Lower lobe of right lung (tissue), 2 donors: ENCODE results near the gene PDZD2. TPM values are rescaled to one million over a fixed set of nuclear protein-coding genes. Genes with fewer than 3 reads are reported as not detected.

Source experiments
- ATAC-seq, 2 donors: fragments of 200-7000 bp; cut with Tn5 transposase; one replicate each; pipeline ENCODE4 v1.9.1; 2020 to 2022; ENCODE audit warnings: mild to moderate bottlenecking in 2 of 2, moderate library complexity in 2 of 2
- DNase-seq: peaks from one replicate; pipeline ENCODE4 v3.0.0-alpha.2; 2020
- H3K27ac ChIP-seq: fragments of 200-600 bp; one replicate; pipeline ENCODE4 v1.8.0; 2022
- H3K27me3 ChIP-seq: fragments of 200-600 bp; one replicate; pipeline ENCODE4 v1.8.0; 2022; ENCODE audit warnings: low read depth
- H3K36me3 ChIP-seq: fragments of 200-600 bp; one replicate; pipeline ENCODE4 v1.8.0; 2022; ENCODE audit warnings: mild to moderate bottlenecking
- H3K4me1 ChIP-seq: fragments of 200-600 bp; one replicate; pipeline ENCODE4 v1.8.0; 2022
- H3K4me3 ChIP-seq: fragments of 200-600 bp; one replicate; pipeline ENCODE4 v1.8.0; 2022; ENCODE audit warnings: mild to moderate bottlenecking
- H3K9me3 ChIP-seq: fragments of 200-600 bp; one replicate; pipeline ENCODE4 v1.8.0; 2022
- intact Hi-C: fragments of 100-400 bp; cut with DNase I; formaldehyde crosslinking; loops from one replicate; pipeline ENCODE4 v1.11.0; 2022
- total RNA-seq: library from RNA; stranded (reverse); fragmentation: NEBNext Ultra II Directional; extraction: Animal tissue kit (Norgen Biotek cat#: 25700); gene quantifications from one replicate; pipeline ENCODE4 v1.2.1, GENCODE V29; 2021
- TF ChIP-seq, protein P1 (sequence below): fragments of 200-600 bp; IDR thresholded peaks from one replicate; pipeline ENCODE4 v1.8.0; 2022; ENCODE audit warnings: antibody characterized with exemption, mild to moderate bottlenecking
- donor health status: DM: no; HTN: yes; CAD: no; lungs with severe emphysema.

Gene PDZD2
- total RNA-seq, 1 donor from 2014 or later: 67.8 TPM

DNA sequence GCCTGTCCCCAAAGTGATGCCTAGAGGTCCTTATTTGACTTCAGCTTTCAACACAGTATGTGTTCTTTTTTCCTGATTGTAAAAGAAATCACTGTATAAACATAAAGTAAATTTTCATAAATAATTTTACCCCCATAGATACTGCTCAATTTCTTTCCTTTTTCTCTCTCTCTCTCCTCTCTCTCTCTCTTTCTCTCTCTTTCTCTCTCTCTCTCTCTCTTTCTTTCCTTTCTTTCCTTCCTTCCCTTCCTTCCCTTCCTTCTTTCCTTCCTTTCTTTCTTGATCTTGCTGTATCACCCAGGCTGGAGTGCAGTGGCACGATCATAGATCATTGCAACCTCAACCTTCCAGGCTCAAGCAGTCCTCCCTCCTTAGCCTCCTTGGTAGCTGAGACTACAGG lies 64.8 kb downstream of the PDZD2 start:
- Histone ChIP-seq H3K27me3 (no peaks in the 10 kb centered on the region), H3K27ac (no peak overlapping the region), H3K4me3 (no peak overlapping the region), H3K9me3 (no peaks in the 10 kb centered on the region), H3K36me3 (no peaks in the 10 kb centered on the region), H3K4me1 (no peaks in the 10 kb centered on the region)
- DNase-seq (no peak), ATAC-seq (no peak)
- TF ChIP-seq, protein P1, sequence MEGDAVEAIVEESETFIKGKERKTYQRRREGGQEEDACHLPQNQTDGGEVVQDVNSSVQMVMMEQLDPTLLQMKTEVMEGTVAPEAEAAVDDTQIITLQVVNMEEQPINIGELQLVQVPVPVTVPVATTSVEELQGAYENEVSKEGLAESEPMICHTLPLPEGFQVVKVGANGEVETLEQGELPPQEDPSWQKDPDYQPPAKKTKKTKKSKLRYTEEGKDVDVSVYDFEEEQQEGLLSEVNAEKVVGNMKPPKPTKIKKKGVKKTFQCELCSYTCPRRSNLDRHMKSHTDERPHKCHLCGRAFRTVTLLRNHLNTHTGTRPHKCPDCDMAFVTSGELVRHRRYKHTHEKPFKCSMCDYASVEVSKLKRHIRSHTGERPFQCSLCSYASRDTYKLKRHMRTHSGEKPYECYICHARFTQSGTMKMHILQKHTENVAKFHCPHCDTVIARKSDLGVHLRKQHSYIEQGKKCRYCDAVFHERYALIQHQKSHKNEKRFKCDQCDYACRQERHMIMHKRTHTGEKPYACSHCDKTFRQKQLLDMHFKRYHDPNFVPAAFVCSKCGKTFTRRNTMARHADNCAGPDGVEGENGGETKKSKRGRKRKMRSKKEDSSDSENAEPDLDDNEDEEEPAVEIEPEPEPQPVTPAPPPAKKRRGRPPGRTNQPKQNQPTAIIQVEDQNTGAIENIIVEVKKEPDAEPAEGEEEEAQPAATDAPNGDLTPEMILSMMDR: no peak
- intact Hi-C loops: no loop called here

DNA sequence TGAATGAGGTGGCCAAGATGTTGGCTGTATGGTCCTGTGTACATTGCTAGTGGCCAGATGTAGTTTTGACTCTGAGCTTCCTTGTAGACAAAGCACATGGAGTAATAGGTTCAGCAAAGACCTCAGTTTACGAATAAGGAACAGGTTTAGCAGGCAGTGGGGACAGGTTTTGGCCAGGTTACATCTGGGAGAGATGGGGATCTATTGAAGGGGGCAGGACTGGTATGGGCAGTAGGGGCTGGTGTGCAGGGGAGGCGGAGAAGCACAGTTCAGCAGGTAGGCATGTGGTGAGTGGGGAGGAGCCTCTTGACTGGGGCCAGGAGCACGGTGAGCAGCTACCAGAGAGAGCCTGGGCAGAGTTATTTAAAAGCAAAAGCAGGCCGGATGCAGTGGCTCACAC lies 67.3 kb downstream of the PDZD2 start:
- no peak for ATAC-seq
- Histone ChIP-seq H3K9me3 (no peaks in the 10 kb centered on the region), H3K36me3 (no peaks in the 10 kb centered on the region), H3K4me1 (no peaks in the 10 kb centered on the region), H3K27me3 (no peaks in the 10 kb centered on the region), H3K4me3 (no peak overlapping the region), H3K27ac (no peak overlapping the region)
- DNase-seq: no peak
- TF ChIP-seq, protein P1: no peak
- intact Hi-C loops: no loop called here

GRCh38 chr5:31707329-31707728 lies 68.4 kb downstream of the PDZD2 start:
- Histone ChIP-seq H3K9me3 (no peaks in the 10 kb centered on the region), H3K4me3 (no peak overlapping the region), H3K27me3 (no peaks in the 10 kb centered on the region), H3K36me3 (no peaks in the 10 kb centered on the region), H3K27ac (no peak overlapping the region), H3K4me1 (no peaks in the 10 kb centered on the region)
- DNase-seq: no peak
- no peak for ATAC-seq
- intact Hi-C loops: no loop called here
- TF ChIP-seq, protein P1: no peak

DNA sequence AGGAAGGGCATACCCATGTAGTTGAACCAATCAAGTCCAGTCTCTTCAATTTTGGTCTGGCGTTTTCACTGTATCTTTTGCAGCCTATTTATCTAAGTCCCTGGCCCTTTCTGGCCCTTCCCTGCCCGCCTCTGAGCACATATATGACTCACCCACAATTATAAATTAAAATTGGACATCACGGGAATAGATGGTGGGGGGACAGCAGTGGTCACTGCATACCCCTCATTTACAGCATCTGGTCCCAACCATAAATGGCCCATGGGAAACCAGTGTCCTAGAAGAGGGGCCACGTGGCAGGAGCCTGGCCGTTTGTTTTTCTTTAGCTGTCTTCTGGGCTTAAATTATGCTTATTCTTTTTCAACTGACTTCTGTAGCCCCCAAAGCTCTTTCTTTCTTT lies 69.2 kb downstream of the PDZD2 start:
- DNase-seq (no peak), ATAC-seq (no peak)
- H3K4me3 ChIP-seq: no peak overlapping the region
- TF ChIP-seq, protein P1: no peak
- no peaks in the 10 kb centered on the region for H3K36me3 ChIP-seq
- H3K4me1 ChIP-seq: no peaks in the 10 kb centered on the region
- H3K9me3 ChIP-seq: no peaks in the 10 kb centered on the region
- intact Hi-C loops: no loop called here
- no peak overlapping the region for H3K27ac ChIP-seq
- H3K27me3 ChIP-seq: no peaks in the 10 kb centered on the region

DNA sequence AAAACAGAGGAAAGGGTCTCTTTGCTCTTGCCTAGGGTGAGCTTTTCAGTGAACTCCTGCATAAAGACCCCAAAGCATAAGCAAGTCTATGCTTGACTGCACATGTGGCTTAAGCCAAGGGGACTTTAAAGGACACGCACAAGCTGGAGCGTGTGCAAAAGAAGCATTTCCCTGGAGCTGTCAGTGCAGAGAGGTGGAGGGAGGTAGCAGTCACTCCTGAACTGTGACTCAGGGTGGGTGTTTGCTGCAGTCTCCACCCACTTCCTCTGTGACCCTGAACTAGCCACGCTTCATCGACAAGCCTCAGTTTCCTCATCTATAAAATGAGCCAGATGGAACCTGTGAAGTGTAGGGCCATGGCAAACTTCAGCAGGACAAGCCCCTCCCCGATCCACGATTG lies 72.4 kb downstream of the PDZD2 start:
- Histone ChIP-seq H3K27ac (no peak overlapping the region), H3K36me3 (no peaks in the 10 kb centered on the region), H3K4me1 (no peaks in the 10 kb centered on the region), H3K9me3 (no peaks in the 10 kb centered on the region), H3K4me3 (no peak overlapping the region), H3K27me3 (no peaks in the 10 kb centered on the region)
- intact Hi-C loops: no loop called here
- ATAC-seq (no peak), DNase-seq (no peak)
- TF ChIP-seq, protein P1: no peak

DNA sequence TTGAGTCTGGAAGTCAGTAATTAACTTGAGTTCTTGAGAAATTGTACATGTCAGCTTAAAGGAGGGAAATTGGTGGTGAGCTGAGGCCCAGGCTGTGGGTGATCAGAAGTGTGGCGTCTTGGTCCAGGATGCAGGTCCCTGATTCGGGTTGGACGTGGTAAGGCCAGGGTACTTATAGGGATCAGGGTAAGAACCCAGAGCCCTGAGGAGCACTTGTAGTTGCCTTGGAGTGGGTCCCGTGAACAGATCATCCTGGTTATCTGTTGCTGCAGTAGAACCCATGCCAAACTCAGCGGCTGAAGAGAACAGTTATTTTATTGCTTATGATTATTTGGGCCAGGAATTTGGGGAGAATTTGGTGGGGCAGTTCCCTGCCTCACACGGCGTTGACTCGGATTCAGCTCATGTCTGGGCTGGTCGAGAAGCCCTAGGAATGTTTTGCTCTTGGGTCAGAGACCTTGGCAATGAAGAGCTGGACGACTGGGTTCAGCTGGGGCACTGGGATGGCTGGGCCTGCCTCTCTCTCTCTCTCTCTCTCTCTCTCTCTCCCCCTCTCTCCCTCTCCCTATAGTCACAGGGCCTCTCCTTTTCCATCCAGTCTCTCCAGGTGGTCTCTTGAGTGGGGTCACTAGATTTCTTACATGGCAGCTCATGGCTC lies 73.1 kb downstream of the PDZD2 start:
- Histone ChIP-seq H3K27me3 (no peaks in the 10 kb centered on the region), H3K4me3 (no peak overlapping the region), H3K27ac (no peak overlapping the region), H3K9me3 (no peaks in the 10 kb centered on the region), H3K4me1 (no peaks in the 10 kb centered on the region), H3K36me3 (no peaks in the 10 kb centered on the region)
- intact Hi-C loops: no loop called here
- DNase-seq: no peak
- TF ChIP-seq, protein P1: no peak
- no peak for ATAC-seq
